Measurements from ENCODE around the gene PPP1R16B. TPM values are rescaled to one million over a fixed set of nuclear protein-coding genes. Genes with fewer than 3 reads are reported as not detected.

The PPP1R16B gene
- total RNA-seq, 1 donor from 2014 or later = not detected

- H3K9me3 Mint-ChIP-seq (ENCODE audit: unreplicated experiment) = no peaks in the 10 kb centered on the region
- no peak overlapping the region for H3K4me3 Mint-ChIP-seq (ENCODE audit: unreplicated experiment)
- no peak for TF ChIP-seq CTCF (IDR thresholded peaks at IDR 0.05)
- no peak overlapping the region for H3K27ac Mint-ChIP-seq (ENCODE audit: unreplicated experiment)
- H3K36me3 Mint-ChIP-seq (ENCODE audit: unreplicated experiment) = no peaks in the 10 kb centered on the region
- no peaks in the 10 kb centered on the region for H3K4me1 Mint-ChIP-seq (ENCODE audit: unreplicated experiment)
- H3K27me3 Mint-ChIP-seq (ENCODE audit: unreplicated experiment) = peaks cover 30% of the 10 kb centered on the region
- no peak for DNase-seq (ENCODE audit: extremely low spot score, unreplicated experiment)
Measured at GRCh38 chr20:38870733-38871559, 65.4 kb downstream of the PPP1R16B start.

GRCh38 chr20:38871560-38871953 lies 66.1 kb downstream of the PPP1R16B start:
- DNase-seq (ENCODE audit: extremely low spot score, unreplicated experiment) = no peak
- Mint-ChIP-seq H3K27me3 (ENCODE audit: unreplicated experiment) (peaks cover 31% of the 10 kb centered on the region), H3K36me3 (ENCODE audit: unreplicated experiment) (no peaks in the 10 kb centered on the region), H3K4me1 (ENCODE audit: unreplicated experiment) (no peaks in the 10 kb centered on the region), H3K27ac (ENCODE audit: unreplicated experiment) (no peak overlapping the region), H3K4me3 (ENCODE audit: unreplicated experiment) (no peak overlapping the region), H3K9me3 (ENCODE audit: unreplicated experiment) (no peaks in the 10 kb centered on the region)
- TF ChIP-seq CTCF (IDR thresholded peaks at IDR 0.05) = no peak

- H3K27ac Mint-ChIP-seq (ENCODE audit: unreplicated experiment) = no peak overlapping the region
- peaks cover 36% of the 10 kb centered on the region for H3K27me3 Mint-ChIP-seq (ENCODE audit: unreplicated experiment)
- H3K4me3 Mint-ChIP-seq (ENCODE audit: unreplicated experiment) = no peak overlapping the region
- H3K36me3 Mint-ChIP-seq (ENCODE audit: unreplicated experiment) = no peaks in the 10 kb centered on the region
- no peaks in the 10 kb centered on the region for H3K4me1 Mint-ChIP-seq (ENCODE audit: unreplicated experiment)
- no peaks in the 10 kb centered on the region for H3K9me3 Mint-ChIP-seq (ENCODE audit: unreplicated experiment)
- DNase-seq (ENCODE audit: extremely low spot score, unreplicated experiment) = no peak
- TF ChIP-seq CTCF (IDR thresholded peaks at IDR 0.05) = no peak
Measured at GRCh38 chr20:38872036-38872435, 66.5 kb downstream of the PPP1R16B start.

DNA sequence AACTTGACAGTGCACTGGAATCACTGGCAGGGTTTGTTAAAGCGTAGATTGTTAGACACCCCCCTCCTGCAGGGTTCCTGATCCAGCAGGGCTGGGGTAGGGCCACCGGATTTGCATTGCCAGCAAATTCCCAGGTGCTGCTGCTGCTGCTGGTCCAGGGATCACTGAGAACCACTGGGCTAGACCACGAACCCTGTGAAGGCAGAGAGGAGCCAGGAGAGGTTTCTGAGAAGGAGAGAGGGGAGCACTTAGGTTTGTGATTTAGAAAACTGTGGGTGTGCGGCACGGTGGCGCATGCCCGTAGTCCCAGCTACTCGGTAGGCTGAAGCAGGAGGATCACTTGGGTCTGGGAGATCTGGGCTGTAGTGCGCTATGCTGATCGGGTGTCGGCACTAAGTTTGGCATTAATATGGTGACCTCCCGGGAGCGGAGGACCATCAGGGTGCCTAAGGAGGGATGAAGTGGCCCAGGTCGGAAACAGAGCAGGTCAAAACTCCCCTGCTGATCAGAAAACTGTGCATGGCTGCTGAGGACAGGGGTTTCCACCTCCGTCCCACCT lies 67.1 kb downstream of the PPP1R16B start:
- Mint-ChIP-seq H3K27ac (ENCODE audit: unreplicated experiment) (no peak overlapping the region), H3K4me1 (ENCODE audit: unreplicated experiment) (no peaks in the 10 kb centered on the region), H3K36me3 (ENCODE audit: unreplicated experiment) (no peaks in the 10 kb centered on the region), H3K27me3 (ENCODE audit: unreplicated experiment) (peaks cover 39% of the 10 kb centered on the region), H3K4me3 (ENCODE audit: unreplicated experiment) (no peak overlapping the region), H3K9me3 (ENCODE audit: unreplicated experiment) (no peaks in the 10 kb centered on the region)
- no peak for DNase-seq (ENCODE audit: extremely low spot score, unreplicated experiment)
- TF ChIP-seq CTCF (IDR thresholded peaks at IDR 0.05) = no peak

DNA sequence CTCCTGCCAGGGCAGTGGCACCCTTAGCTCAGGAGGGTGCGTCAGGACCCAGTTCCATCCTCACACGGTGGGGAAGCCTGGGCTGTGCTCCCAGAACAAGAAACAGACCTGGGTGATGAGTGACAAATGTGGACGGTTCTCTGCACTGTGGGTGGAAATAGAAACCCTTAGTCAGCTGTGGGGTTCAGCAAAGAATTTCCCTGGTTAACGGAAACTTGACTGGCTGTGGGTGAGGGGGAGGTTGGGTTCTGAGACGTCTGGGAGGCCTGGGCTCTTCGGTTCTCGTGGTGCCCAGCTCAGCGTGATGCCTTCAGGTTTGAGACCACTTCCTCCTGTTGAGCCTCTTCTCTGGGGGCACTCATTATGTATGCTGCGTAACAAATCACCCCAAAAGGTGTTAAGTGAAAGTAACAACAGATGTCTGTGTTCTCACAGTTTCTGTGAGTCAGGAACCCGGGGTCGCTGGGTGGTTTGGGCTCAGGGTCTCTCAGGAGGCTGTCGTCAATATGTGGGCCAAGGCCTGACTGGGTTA lies 67.6 kb downstream of the PPP1R16B start:
- no peak for TF ChIP-seq CTCF (IDR thresholded peaks at IDR 0.05)
- no peak overlapping the region for H3K27ac Mint-ChIP-seq (ENCODE audit: unreplicated experiment)
- H3K36me3 Mint-ChIP-seq (ENCODE audit: unreplicated experiment) = no peaks in the 10 kb centered on the region
- H3K9me3 Mint-ChIP-seq (ENCODE audit: unreplicated experiment) = no peaks in the 10 kb centered on the region
- no peaks in the 10 kb centered on the region for H3K4me1 Mint-ChIP-seq (ENCODE audit: unreplicated experiment)
- DNase-seq (ENCODE audit: extremely low spot score, unreplicated experiment) = no peak
- H3K4me3 Mint-ChIP-seq (ENCODE audit: unreplicated experiment) = no peak overlapping the region
- peaks cover 44% of the 10 kb centered on the region for H3K27me3 Mint-ChIP-seq (ENCODE audit: unreplicated experiment)
